Nephron (organoid): ENCODE measurements around the gene DNMT3B.

Experiments used
- H3K27ac Mint-ChIP-seq, 3 experiments: 2 replicates each; pipeline ENCODE4 v1.8.0; 2020; ENCODE audit warnings: mixed read lengths in 3 of 3, mild to moderate bottlenecking in 2 of 3, moderate library complexity in 1 of 3
- H3K27me3 Mint-ChIP-seq: 2 replicates; pipeline ENCODE4 v1.8.0; 2021; ENCODE audit warnings: low read depth, mild to moderate bottlenecking, moderate library complexity, mixed read lengths
- H3K36me3 Mint-ChIP-seq: 2 replicates; pipeline ENCODE4 v1.8.0; 2020; ENCODE audit warnings: low read depth, mixed read lengths
- H3K4me1 Mint-ChIP-seq: 2 replicates; pipeline ENCODE4 v1.8.0; 2020; ENCODE audit warnings: mixed read lengths
- H3K4me3 Mint-ChIP-seq, 3 experiments: 2 replicates each; pipeline ENCODE4 v1.8.0; 2020; ENCODE audit warnings: mild to moderate bottlenecking in 3 of 3, mixed read lengths in 3 of 3, moderate library complexity in 2 of 3
- H3K9me3 Mint-ChIP-seq: 2 replicates; pipeline ENCODE4 v1.8.0; 2020; ENCODE audit warnings: mixed read lengths
- TF ChIP-seq, protein P1 (sequence below), 3 experiments: fragments of 200-600 bp; sonication (generic); IDR thresholded peaks; one replicate each; pipeline ENCODE4 v1.5.0; 2021; ENCODE audit warnings: antibody characterized with exemption in 3 of 3; ENCODE audit not compliant: unreplicated experiment in 3 of 3

The DNMT3B gene

GRCh38 chr20:32847964-32848363 lies 85.8 kb downstream of the DNMT3B start:
- Mint-ChIP-seq H3K27me3 (no peaks in the 10 kb centered on the region), H3K4me1 (no peaks in the 10 kb centered on the region), H3K9me3 (no peaks in the 10 kb centered on the region), H3K27ac (peak overlapping the region in 1 of 3 experiments; percentile 53), H3K4me3 (no peak overlapping the region), H3K36me3 (peaks cover 73% of the 10 kb centered on the region)
- TF ChIP-seq, protein P1, sequence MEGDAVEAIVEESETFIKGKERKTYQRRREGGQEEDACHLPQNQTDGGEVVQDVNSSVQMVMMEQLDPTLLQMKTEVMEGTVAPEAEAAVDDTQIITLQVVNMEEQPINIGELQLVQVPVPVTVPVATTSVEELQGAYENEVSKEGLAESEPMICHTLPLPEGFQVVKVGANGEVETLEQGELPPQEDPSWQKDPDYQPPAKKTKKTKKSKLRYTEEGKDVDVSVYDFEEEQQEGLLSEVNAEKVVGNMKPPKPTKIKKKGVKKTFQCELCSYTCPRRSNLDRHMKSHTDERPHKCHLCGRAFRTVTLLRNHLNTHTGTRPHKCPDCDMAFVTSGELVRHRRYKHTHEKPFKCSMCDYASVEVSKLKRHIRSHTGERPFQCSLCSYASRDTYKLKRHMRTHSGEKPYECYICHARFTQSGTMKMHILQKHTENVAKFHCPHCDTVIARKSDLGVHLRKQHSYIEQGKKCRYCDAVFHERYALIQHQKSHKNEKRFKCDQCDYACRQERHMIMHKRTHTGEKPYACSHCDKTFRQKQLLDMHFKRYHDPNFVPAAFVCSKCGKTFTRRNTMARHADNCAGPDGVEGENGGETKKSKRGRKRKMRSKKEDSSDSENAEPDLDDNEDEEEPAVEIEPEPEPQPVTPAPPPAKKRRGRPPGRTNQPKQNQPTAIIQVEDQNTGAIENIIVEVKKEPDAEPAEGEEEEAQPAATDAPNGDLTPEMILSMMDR (IDR thresholded peaks at IDR 0.05; ENCODE audit: unreplicated experiment in 3 of 3) = no peak

- no peak overlapping the region for H3K4me3 Mint-ChIP-seq
- peaks cover 74% of the 10 kb centered on the region for H3K36me3 Mint-ChIP-seq
- no peak overlapping the region for H3K27ac Mint-ChIP-seq
- H3K9me3 Mint-ChIP-seq = no peaks in the 10 kb centered on the region
- TF ChIP-seq, protein P1 (IDR thresholded peaks at IDR 0.05; ENCODE audit: unreplicated experiment in 3 of 3) = no peak
- H3K27me3 Mint-ChIP-seq = no peaks in the 10 kb centered on the region
- no peaks in the 10 kb centered on the region for H3K4me1 Mint-ChIP-seq
Measured at GRCh38 chr20:32848846-32849245, 86.7 kb downstream of the DNMT3B start.

DNA sequence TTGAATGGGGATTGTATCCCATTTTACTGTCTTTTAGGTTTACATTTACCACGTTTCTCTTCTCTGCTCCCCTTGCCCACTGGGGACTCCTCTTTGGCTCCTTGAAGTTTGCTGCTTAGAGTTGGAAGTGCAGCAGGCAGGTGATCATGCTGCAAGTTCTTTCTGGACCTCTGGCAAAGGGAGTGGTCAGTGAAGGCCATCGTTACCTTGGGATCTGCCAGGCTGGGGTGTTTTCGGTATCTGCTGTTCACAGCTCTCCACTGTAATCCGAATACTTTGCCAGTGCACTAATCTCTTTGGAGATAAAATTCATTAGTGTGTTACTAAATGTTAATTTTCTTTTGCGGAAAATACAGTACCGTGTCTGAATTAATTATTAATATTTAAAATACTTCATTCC lies 87.4 kb downstream of the DNMT3B start:
- H3K4me1 Mint-ChIP-seq = peaks cover 1% of the 10 kb centered on the region
- no peak overlapping the region for H3K4me3 Mint-ChIP-seq
- H3K27ac Mint-ChIP-seq = no peak overlapping the region
- peaks cover 70% of the 10 kb centered on the region for H3K36me3 Mint-ChIP-seq
- H3K9me3 Mint-ChIP-seq = no peaks in the 10 kb centered on the region
- TF ChIP-seq, protein P1 (IDR thresholded peaks at IDR 0.05; ENCODE audit: unreplicated experiment in 3 of 3) = no peak
- H3K27me3 Mint-ChIP-seq = no peaks in the 10 kb centered on the region

GRCh38 chr20:32855387-32855786 lies 93.2 kb downstream of the DNMT3B start:
- Mint-ChIP-seq H3K9me3 (no peaks in the 10 kb centered on the region), H3K36me3 (peaks cover 50% of the 10 kb centered on the region), H3K27ac (no peak overlapping the region), H3K27me3 (no peaks in the 10 kb centered on the region), H3K4me3 (no peak overlapping the region), H3K4me1 (peaks cover 17% of the 10 kb centered on the region)
- TF ChIP-seq, protein P1 (IDR thresholded peaks at IDR 0.05; ENCODE audit: unreplicated experiment in 3 of 3) = no peak

DNA sequence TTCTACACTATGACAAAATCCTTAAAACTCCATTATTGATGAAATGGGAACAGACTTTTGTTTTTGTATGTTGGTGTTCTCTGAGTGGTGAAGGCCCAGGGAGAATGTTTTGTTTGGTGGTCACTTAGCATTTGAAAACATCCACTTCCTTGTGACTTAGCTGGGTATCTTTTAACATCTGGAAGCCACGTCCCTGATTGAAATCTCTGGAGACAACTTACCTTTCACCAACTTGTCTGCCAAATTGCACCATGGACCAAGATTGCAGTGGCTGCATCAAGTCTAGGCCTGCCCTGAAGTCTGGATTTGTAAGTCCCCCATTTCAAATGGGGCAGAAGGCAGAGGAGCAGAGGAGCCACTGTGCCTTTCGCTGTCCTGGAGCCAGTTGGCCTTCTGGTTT lies 96.0 kb downstream of the DNMT3B start:
- Mint-ChIP-seq H3K36me3 (peaks cover 31% of the 10 kb centered on the region), H3K9me3 (no peaks in the 10 kb centered on the region), H3K4me1 (peaks cover 17% of the 10 kb centered on the region), H3K27me3 (no peaks in the 10 kb centered on the region), H3K4me3 (no peak overlapping the region), H3K27ac (peak overlapping the region in 1 of 3 experiments; percentile 7)
- TF ChIP-seq, protein P1 (IDR thresholded peaks at IDR 0.05; ENCODE audit: unreplicated experiment in 3 of 3) = no peak
